LHCN-M2 (cell line): ENCODE measurements around the gene NCKAP1. TPM values are rescaled to one million over a fixed set of nuclear protein-coding genes. Genes with fewer than 3 reads are reported as not detected.
"Not testable (repeated sequence)": the region's sequence is repeated elsewhere in the genome, so short reads cannot be mapped to it uniquely, and the experiment has no call there.

Source experiments
- DNase-seq: peaks from one replicate; pipeline ENCODE4 v3.0.0-alpha.2; 2012; ENCODE audit warnings: low read depth
- total RNA-seq: library from RNA; depleted of rRNA; stranded (reverse); fragments of >200 nt; gene quantifications from 2 replicates; pipeline ENCODE4 v1.2.3, GENCODE V29; 2014

The NCKAP1 gene
- total RNA-seq, 1 experiment from 2014 or later = 168 TPM

DNA sequence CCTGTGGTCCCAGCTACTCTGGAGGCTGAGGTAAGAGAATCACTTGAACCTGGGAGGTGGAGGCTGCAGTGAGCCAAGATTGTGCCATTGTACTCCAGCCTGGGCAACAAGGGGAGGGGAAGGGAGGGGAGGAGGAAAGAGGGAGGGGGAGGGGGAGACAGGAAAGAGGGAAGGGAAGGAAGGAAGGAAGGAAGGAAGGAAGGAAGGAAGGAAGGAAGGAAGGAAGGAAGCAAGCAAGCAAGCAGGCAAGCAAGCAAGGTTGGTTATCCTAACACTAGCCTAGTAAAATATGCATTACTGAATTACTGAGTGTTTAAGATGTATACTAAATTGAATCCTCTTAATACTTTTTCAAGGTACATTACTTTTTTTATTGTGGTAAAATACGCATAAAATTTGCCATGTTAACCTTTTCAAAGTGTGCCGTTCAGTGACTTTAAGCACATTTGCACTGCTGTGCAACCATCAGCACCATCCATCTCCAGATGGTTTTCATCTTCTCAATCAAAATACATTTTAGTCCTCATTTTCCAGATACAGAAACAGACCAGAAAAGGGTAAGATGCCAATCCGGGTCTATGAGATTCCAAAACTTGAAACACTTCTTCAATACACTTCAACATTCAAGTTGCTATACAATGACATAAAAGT lies 28.9 kb downstream of the NCKAP1 start:
- DNase-seq = no peak

DNA sequence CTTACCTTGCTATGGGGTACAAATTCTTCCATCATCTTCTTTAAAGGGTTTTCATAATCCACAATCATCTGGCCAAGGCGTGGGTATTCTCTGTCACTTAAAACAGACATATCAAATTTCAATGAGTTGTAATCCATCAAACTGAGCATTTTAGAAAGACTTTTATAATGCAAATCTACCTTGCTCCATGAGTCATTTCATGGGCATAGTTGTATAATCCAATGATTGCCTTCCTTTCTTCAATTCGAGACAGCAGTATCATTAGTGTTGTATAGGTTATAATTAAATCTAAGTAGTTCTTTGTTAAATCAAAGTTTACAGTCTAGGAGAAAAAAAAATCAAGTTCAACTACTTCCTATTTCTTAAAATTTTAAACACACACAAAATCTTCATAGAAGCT lies 36.3 kb downstream of the NCKAP1 start:
- DNase-seq = no peak

DNA sequence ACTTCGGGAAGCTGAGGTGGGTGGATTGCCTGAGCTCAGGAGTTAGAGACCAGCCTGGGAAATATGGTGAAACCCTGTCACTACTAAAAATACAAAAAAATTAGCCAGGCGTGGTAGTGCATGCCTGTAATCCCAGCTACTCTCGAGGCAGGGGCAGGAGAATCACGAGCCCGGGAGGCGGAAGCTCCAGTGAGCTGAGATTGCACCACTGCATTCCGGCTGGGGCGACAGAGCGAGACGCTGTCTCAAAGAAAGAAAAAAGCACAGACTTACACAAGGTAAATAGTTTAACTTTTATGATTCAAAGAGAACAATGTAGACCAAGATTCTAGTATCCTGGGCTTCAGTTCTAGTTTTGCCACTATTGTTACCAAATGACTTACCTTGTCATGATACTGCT lies 37.4 kb downstream of the NCKAP1 start:
- DNase-seq = no peak

DNA sequence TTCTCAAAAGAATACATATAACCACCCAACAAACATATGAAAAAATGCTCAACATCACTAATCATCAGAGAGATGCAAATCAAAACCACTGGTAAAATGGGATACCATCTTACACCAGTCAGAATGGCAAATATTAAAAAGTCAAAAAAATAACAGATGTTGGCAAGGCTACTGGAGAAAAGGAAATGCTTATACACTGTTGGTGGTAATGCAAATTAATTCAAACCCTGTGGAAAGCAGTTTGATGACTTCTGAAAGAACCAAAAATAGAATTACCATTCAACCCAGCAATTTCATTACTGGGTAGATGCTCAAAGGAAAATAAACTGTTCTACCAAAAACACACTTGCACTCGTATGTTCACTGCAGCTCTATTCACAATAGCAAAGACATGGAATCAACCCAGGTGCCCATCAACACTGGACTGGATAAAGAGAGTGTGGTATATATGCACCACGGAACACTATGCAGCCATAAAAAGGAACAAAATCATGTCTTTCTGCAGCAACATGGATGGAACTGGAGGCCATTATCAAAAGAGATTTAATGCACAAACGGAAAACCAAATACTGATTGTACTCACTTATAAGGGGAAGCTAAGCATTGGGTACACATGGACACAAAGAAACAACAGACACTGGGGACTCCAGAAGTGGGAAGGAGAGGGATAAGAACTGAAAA lies 38.8 kb downstream of the NCKAP1 start:
- no peak for DNase-seq

DNA sequence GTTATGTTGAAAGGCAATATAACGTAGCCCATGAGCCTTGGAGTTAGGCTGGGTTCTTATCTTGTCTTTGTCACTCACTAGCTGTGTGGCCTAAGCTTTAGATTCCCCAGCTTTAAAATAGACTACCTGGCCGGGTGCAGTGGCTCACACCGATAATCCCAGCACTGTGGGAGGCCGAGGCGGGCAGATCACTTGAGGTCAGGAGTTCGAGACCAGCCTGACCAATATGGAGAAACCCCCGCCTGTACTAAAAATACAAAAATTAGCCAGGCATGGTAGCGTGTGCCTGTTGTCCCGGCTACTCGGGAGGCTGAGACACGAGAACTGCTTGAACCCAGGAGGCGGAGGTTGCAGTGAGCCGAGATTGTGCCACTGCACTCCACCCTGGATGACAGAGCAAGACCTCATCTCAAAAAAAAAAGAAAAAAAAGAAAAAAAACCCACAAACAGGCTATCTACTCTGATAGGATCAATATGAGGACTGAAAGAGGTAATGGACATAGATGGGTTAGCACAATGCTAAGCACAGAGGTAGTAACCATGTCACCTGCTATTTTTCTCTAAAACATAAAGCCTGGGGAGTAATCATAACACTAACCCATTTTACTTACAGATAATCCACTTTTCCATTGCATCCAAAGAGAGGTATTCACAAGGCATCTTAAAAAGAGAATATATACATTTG lies 43.9 kb downstream of the NCKAP1 start:
- DNase-seq = no peak

DNA sequence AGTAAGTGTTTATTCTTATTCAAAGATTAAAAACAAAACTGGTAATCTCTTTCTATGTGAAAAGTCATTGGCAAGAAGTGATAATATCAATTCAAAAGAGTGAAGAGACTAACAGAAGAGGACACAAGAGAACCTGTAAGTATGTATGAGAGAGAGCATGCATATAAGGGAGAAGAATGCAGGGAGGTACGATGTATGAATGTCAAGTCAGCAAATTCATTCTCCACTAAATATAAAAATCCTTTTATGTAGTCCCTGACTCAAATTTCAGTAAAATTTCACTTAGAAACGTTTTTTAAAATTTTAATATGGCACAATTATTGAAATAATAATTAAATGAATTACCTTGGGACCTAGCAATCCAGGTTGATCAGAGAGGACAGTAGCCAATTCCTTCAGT lies 55.3 kb downstream of the NCKAP1 start:
- DNase-seq = no peak

DNA sequence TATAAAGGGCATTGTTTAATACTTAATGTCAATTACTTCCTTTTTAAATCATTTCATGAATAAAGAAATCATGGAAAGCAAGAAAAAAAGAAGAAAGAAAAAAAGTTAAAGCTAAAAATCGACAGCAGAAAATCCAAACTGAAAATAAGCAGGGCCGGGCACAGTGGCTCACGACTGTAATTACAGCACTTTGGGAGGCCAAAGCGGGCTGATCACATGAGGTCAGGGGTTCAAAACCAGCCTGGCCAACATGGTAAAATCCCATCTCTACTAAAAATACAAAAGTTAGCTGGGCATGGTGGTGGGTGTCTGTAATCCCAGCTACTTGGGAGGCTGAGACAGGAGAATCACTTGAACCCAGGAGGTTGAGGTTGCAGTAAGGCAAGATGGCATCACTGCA lies 56.8 kb downstream of the NCKAP1 start:
- DNase-seq = not testable (repeated sequence)

DNA sequence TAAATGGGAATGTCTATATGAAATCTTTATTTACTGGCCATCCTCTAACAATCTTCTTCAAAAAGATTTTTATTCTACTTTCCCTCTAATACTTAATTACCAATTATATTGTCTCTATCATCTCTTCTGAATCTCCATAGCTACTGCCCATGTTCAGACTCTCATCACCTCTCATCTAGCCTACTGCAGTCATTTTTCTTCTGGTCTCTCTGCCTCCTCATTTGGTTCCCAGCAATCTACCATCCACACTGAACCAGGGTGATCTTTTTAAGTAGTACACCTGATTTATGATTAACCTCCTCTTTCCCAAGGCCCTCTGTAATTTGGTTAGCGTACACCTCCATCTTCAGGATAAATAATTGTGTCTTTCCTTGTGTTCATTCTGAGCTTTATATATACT lies 57.6 kb downstream of the NCKAP1 start:
- DNase-seq = no peak

DNA sequence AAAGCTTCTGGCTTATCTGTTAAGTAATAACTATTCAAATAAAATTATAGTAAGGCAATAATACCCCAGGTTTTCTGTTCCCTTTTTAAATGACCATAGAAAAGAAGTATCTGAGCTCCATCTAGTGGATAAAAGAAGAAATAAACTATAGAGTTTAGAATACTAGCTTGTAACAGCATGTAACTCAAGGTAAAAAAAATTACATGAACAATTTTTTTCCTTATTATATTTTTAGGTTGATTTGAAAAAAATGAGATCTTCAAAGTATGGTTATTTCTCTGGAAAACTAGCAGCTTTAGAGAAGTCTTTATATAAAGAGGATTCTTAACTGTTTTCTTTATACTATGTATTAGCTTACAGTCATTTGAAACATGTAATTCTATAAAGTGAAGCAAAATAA lies 58.1 kb downstream of the NCKAP1 start:
- peak; percentile 50 for DNase-seq

DNA sequence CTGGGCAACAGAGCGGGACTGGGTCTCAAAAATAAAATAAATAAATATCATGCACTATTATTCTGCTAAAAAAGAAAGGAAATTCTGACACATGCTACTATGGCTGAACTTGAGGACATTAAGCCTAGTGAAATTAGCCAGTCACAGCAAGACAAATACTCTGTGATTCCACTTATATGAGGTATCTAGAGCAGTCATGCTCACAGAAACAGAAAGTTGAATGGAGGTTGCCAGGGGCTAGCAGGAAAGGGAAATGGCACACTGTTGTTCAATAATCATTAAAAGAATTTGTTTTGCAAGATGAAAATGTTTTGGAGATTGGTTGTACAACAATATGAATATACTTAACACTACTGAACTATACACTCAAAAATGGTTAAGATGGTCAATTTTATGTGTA lies 60.8 kb downstream of the NCKAP1 start:
- no peak for DNase-seq

DNA sequence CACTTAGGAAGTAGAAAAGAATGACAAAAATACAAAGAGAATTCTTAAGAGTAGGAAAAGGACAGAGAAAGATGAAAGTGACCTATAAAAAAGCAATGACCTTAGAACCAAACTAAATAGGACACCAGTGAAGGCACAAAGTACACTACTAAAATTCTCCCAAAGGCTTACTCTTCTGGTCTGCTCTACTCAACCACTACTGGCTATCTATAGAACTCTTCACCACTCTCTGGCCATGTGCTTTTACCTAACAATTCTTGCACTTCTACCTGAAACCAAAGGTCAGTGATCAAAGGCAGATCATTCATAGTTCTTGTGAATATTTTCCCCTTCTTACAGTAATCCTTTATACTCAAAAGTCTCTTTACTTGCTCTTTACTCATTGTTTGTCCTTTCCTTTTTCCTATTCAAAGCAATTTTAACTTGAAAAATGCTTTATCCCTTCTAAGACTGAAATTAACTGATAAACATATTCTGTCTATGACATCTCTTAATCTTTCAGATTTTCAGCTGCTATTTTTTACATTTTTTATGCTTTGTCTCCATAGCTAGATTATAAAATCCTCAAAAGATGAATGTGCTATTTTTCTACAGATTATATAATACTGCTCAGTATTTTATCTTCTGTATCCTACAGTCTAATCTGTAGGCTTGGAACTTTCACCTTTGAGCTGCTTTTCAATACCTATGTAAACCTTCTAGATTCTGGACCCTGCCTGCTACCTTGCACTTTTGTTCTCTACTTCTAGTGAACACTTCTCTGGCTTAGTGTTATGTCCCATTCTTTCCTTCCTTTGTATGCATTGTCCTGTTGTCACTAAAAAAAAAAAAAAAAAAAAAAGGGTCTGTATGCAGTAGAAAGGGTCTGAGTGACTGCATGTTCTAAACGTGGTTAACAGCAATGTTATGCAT lies 64.6 kb downstream of the NCKAP1 start:
- DNase-seq = no peak

DNA sequence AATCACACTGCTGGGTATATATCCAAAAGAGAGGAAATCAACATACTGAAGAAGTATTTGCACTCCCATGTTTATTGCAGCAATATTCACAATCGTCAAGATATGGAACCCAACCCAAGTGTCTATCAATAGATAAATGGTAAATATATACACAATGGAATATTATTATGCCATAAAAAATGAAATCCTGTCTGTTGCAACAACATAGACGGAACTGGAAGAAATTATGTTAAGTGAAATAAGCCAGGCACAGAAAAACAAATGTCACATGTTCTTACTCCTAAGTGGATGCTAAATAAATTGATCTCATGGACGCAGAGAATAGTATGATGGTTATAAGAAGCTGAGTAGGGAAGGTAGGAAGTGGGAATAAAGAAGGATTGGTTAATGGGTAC lies 65.7 kb downstream of the NCKAP1 start:
- DNase-seq = no peak

DNA sequence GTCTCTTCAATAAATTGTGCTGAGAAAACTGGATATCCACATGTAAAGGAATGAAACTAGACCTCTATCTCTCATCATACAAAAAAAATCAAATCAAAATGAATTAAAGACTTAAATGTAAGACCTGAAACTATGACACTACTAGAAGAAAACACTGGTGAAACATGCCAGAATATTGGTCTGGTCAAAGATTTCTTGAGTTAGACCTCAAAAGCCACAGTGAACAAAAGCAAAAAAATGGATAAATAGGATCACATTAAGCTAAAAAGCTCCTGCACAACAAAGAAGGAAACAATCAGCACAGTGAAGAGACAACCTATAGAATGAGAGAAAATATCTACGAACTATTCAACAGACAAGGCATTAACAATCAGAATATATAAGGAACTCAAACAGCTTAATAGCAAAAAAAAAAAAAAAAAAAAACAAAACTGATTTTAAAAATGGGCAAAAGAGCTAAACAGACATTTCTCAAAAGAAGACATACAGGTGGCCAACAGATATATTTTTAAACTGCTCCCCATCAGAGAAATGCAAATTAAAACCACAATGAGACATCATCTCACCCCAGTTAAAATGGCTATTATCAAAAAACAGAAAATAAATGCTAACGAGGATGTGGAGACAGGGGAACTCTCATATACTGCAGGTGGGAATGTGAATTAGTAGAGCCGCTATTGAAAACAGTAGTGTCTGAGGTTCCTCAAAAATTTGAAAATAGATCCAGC lies 66.3 kb downstream of the NCKAP1 start:
- no peak for DNase-seq

DNA sequence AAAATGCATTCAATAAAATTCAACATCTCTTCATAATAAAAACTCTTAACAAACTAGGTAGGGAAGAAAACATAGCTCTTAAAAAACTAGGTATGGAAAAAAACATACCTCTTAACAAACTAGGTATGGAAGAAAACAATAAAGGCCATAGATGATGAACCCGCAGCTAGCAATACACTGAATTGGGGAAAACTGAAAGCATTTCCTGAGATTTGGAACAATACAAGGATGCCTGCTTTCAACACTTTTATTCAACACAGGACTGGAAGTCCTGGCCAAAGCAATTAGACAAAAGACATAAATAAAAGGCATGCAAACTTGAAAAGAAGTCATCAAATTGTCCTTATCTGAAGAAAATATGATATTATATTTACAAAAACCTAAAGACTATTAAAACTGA lies 67.8 kb downstream of the NCKAP1 start:
- DNase-seq = no peak

DNA sequence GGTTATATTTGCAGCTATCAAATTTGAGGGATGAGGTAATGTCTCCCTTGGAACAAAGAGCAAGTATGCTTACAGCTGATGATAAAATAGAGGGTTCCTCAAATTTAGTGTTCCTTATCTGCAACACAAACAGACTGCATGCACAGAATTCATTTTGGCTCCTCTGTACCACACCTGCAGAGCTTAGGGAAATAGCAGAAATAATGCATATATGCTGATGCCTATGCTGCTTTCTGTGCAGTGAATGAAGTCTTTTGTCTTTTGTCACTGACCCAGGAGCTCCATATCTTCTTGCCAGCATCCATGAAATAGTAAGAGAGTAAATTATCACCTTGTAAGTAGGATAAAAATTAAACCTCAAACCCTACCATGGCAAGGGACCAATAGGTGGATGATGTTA lies 69.8 kb downstream of the NCKAP1 start:
- no peak for DNase-seq

DNA sequence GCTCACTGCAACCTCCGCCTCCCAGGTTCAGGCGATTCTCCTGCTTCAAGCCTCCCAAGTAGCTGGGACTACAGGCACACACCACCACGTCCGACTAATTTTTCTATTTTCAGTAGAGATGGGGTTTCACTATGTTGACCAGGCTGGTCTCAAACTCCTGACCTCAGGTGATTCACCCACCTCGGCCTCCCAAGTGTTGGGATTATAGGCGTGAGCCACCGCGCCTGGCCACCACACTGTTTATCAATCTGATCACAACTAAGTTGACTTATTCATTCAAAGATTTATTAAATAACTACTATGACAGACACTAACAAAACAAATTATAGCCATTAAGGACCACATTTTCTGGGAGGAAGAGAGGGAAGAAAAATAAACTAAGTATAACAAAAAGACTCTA lies 71.9 kb downstream of the NCKAP1 start:
- not testable (repeated sequence) for DNase-seq

DNA sequence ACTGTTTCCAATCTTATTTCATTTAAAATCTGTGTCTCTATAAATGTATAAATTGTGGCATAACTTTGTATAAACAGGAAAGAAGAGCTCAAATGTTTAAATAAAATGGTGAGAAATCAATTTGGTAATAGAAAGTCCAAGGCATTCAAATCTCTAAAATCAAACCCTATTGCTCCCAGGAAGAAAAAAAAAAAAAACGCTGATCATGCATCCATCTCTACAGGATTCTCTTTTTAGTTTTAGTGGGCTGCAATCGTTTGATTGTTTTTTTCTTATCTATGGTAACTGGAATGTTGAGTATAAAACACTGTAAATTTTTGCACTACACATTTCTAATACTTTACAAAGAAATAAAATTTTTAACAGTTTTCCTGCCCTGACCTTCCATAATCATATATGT lies 75.6 kb downstream of the NCKAP1 start:
- DNase-seq = no peak

DNA sequence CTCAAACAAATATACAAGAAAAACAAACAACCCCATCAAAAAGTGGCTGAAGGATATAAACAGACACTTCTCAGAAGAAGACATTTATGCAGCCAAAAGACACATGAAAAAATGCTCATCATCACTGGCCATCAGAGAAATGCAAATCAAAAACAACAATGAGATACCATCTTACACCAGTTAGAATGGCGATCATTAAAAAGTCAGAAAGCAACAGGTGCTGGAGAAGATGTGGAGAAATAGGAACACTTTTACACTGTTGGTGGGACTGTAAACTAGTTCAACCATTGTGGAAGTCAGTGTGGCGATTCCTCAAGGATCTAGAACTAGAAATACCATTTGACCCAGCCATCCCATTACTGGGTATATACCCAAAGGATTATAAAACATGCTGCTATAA lies 77.4 kb downstream of the NCKAP1 start:
- not testable (repeated sequence) for DNase-seq

DNA sequence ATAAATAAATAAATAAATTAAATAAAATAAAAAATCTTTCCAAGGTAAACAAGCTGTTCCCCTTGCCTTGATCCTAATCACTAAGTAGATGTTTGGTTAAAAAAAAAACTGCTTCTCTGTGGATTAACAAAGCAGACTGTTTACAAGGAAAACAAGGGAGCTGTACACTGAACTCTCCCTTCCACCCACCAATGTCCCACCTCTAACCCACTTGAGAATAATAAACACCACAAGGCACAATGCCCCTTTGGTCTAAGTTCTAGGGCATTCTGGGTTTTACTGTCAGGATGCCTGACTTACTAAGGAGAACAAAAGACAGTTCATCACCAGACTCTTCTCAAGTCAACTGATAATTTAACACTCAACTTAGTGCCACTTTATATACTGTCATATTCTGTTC lies 83.5 kb downstream of the NCKAP1 start:
- DNase-seq = no peak

DNA sequence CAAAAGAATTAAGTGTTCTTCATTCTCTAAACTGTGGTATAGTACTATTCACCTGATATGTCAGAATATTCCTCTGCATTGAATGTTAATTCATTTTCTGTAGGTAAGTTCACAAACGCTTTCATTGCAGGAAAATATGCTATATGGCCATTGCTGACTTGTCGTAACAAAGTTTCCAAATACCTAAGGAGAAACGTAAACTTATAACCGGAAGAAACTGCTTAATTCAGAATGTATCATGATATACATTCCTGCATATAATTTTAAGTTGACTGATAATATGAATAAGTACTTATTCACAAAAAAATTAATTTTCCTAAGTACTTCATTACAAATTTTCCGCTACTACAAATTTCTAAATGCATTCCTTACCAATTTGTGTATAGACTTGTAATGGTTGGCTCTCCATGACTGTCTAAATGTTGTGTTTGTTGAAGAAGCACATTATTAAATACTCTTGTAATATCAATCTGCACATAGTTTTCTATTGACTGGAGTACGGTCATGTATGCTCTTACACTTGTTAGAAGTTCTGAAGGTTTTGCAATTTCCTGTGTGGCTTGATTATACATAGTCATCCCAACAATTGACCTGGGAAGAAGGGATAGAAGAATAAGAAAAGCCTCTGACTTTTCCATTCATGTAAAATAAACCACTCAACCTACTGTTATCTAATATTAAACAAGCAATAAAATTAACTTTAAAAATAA lies 85.4 kb downstream of the NCKAP1 start:
- peak; percentile 21 for DNase-seq
